WI38 (cell line): ENCODE measurements around the gene HHIP.

Source experiments
- H3K4me3 ChIP-seq: 2 replicates; pipeline ENCODE4 v1.5.1; 2011; ENCODE audit warnings: low read depth, mild to moderate bottlenecking, control low read depth, low read length
- CTCF ChIP-seq: IDR thresholded peaks from 2 replicates; pipeline ENCODE4 v1.5.1; 2012; ENCODE audit warnings: low read depth, mild to moderate bottlenecking, control low read depth, low read length

Gene HHIP

GRCh38 chr4:144647590-144647989 lies 1.6 kb downstream of the HHIP start:
- H3K4me3 ChIP-seq: no peak overlapping the region
- TF ChIP-seq CTCF: no peak

GRCh38 chr4:144648042-144648441 lies 2.1 kb downstream of the HHIP start:
- no peak overlapping the region for H3K4me3 ChIP-seq
- no peak for TF ChIP-seq CTCF

GRCh38 chr4:144649646-144650045 lies 3.7 kb downstream of the HHIP start:
- H3K4me3 ChIP-seq: no peak overlapping the region

GRCh38 chr4:144650311-144651005 lies 4.5 kb downstream of the HHIP start:
- no peak overlapping the region for H3K4me3 ChIP-seq
- no peak for TF ChIP-seq CTCF

More at GRCh38 chr4:144649646-144650045, 3.7 kb downstream of the HHIP start:
- TF ChIP-seq CTCF: no peak

- H3K4me3 ChIP-seq: no peak overlapping the region
- no peak for TF ChIP-seq CTCF
Measured at GRCh38 chr4:144653781-144654545, 8.0 kb downstream of the HHIP start.

- no peak overlapping the region for H3K4me3 ChIP-seq
Measured at GRCh38 chr4:144655491-144655890, 9.5 kb downstream of the HHIP start.

More at GRCh38 chr4:144655491-144655890, 9.5 kb downstream of the HHIP start:
- TF ChIP-seq CTCF: no peak
